H1 (cell line): ENCODE results near the gene METTL9. TPM values are rescaled to one million over a fixed set of nuclear protein-coding genes. Genes with fewer than 3 reads are reported as not detected.

ENCODE experiments used
- CTCF ChIA-PET: fragments of 300-600 bp; sonication (Branson Sonifier 250); formaldehyde crosslinking; loops from one replicate; lab custom pipeline; 2021; ENCODE audit not compliant: partially characterized antibody; lab: Charles Lee
- POLR2A ChIA-PET: fragments of 300-600 bp; sonication (Branson Sonifier 250); formaldehyde crosslinking; loops from one replicate; lab custom pipeline; 2021; ENCODE audit warnings: inconsistent platforms; ENCODE audit not compliant: partially characterized antibody; lab: Charles Lee
- DNase-seq, 2 experiments: peaks; one replicate each; pipeline versions ENCODE4 v3.0.0 to v3.0.0-alpha.2; 2010 to 2022; ENCODE audit warnings: low spot score in 2 of 2, low read depth in 1 of 2, mixed read lengths in 1 of 2
- FAIRE-seq: peaks from 2 replicates; lab custom pipeline; 2011; peaks lifted over from hg19 to GRCh38; lab: Jason Lieb, UNC
- H2AFZ ChIP-seq: 2 replicates; pipeline ENCODE4 v1.8.1; 2012; ENCODE audit warnings: low read length, inconsistent platforms
- H2AK5ac ChIP-seq: 2 replicates; pipeline ENCODE4 v1.6.1; 2013; ENCODE audit warnings: low read depth, low read length
- H2BK120ac ChIP-seq: replicated peaks from 2 replicates; pipeline ENCODE3; 2013; ENCODE audit warnings: low read depth, low read length, inconsistent platforms
- H2BK12ac ChIP-seq: 2 replicates; pipeline ENCODE4 v1.6.1; 2013; ENCODE audit warnings: low read depth, low read length
- H2BK15ac ChIP-seq: 2 replicates; pipeline ENCODE4 v1.6.1; 2013; ENCODE audit warnings: low read length
- H2BK20ac ChIP-seq: 2 replicates; pipeline ENCODE4 v1.6.1; 2013; ENCODE audit warnings: low read length
- H2BK5ac ChIP-seq: 2 replicates; pipeline ENCODE4 v1.6.1; 2013; ENCODE audit warnings: low read depth, low read length
- H3K14ac ChIP-seq: 2 replicates; pipeline ENCODE4 v1.6.1; 2013; ENCODE audit warnings: inconsistent platforms; ENCODE audit not compliant: insufficient read length
- H3K18ac ChIP-seq: 2 replicates; pipeline ENCODE4 v1.6.1; 2013; ENCODE audit warnings: low read length; ENCODE audit errors: extremely low read depth
- H3K23ac ChIP-seq: 2 replicates; pipeline ENCODE4 v1.6.1; 2013; ENCODE audit warnings: inconsistent platforms; ENCODE audit not compliant: insufficient read length
- H3K23me2 ChIP-seq: 2 replicates; pipeline ENCODE4 v1.6.1; 2013; ENCODE audit warnings: low read depth, low read length
- H3K27ac ChIP-seq: 2 replicates; pipeline ENCODE4 v1.6.1; 2011; ENCODE audit warnings: low read depth, low read length, inconsistent platforms
- H3K27me3 ChIP-seq, 4 experiments: replicated peaks in 1 of 4; 1 replicate in 1 of 4; 2 replicates in 3 of 4; pipeline versions ENCODE4 v1.6.1 to v1.8.1; 2011 to 2013; ENCODE audit warnings: low read length in 3 of 4, mild to moderate bottlenecking in 3 of 4, inconsistent platforms in 2 of 4, mixed read lengths in 2 of 4, moderate library complexity in 1 of 4; ENCODE audit not compliant: control insufficient read depth in 3 of 4, insufficient read depth in 3 of 4; ENCODE audit errors: extremely low read depth in 1 of 4
- H3K36me3 ChIP-seq, 4 experiments: 2 replicates each; pipeline versions ENCODE4 v1.6.1 to v1.8.1; 2011 to 2013; ENCODE audit warnings: mild to moderate bottlenecking in 4 of 4, low read length in 3 of 4, moderate library complexity in 2 of 4, control low read depth in 1 of 4, inconsistent platforms in 1 of 4; ENCODE audit not compliant: insufficient read depth in 4 of 4, control insufficient read depth in 2 of 4
- H3K4ac ChIP-seq: replicated peaks from 2 replicates; pipeline ENCODE3; 2013; ENCODE audit warnings: low read length, low read depth, mixed read lengths, inconsistent platforms; ENCODE audit not compliant: insufficient read length
- H3K4me1 ChIP-seq, 4 experiments: replicated peaks in 1 of 4; 1 replicate in 1 of 4; 2 replicates in 3 of 4; pipeline versions ENCODE4 v1.6.1 to v1.8.1; 2011 to 2013; ENCODE audit warnings: low read length in 3 of 4, inconsistent platforms in 2 of 4, mixed read lengths in 1 of 4; ENCODE audit not compliant: insufficient read depth in 4 of 4, control insufficient read depth in 3 of 4
- H3K4me2 ChIP-seq, 2 experiments: 2 replicates each; pipeline versions ENCODE4 v1.6.1 to v1.8.1; 2011 to 2013; ENCODE audit warnings: low read depth in 2 of 2, low read length in 2 of 2, control low read depth in 1 of 2, inconsistent platforms in 1 of 2, mild to moderate bottlenecking in 1 of 2; ENCODE audit not compliant: insufficient read depth in 1 of 2
- H3K4me3 ChIP-seq, 4 experiments: fragments of 200-600, 300-600 bp in 1 of 4; sonication (generic), shearing (Covaris generic), sonication (Bioruptor Twin) in 1 of 4; 2 replicates each; pipeline versions ENCODE4 v1.5.1 to v1.8.1; 2011 to 2016; ENCODE audit warnings: low read length in 4 of 4, low read depth in 3 of 4, control low read depth in 2 of 4, inconsistent platforms in 2 of 4, mild to moderate bottlenecking in 2 of 4, mixed read lengths in 1 of 4, moderate library complexity in 1 of 4; ENCODE audit not compliant: insufficient read depth in 2 of 4; ENCODE audit errors: extremely low read depth in 1 of 4
- H3K56ac ChIP-seq: replicated peaks from 2 replicates; pipeline ENCODE3; 2013; ENCODE audit warnings: low read depth, mild to moderate bottlenecking, mixed read lengths, low read length, inconsistent platforms; ENCODE audit not compliant: insufficient read length
- H3K79me1 ChIP-seq: 2 replicates; pipeline ENCODE4 v1.6.1; 2013; ENCODE audit warnings: low read depth, low read length, control low read depth
- H3K79me2 ChIP-seq, 2 experiments: 2 replicates each; pipeline versions ENCODE4 v1.6.1 to v1.8.1; 2012 to 2013; ENCODE audit warnings: low read length in 2 of 2, mild to moderate bottlenecking in 2 of 2, inconsistent platforms in 1 of 2; ENCODE audit not compliant: insufficient read depth in 2 of 2, control insufficient read depth in 1 of 2
- H3K9ac ChIP-seq, 4 experiments: replicated peaks in 1 of 4; 1 replicate in 1 of 4; 2 replicates in 3 of 4; pipeline versions ENCODE4 v1.6.1 to v1.8.1; 2011 to 2013; ENCODE audit warnings: low read depth in 3 of 4, low read length in 3 of 4, control low read depth in 2 of 4, mild to moderate bottlenecking in 2 of 4, moderate library complexity in 2 of 4, inconsistent platforms in 1 of 4; ENCODE audit errors: extremely low read depth in 1 of 4
- H3K9me3 ChIP-seq, 2 experiments: 2 replicates each; pipeline versions ENCODE4 v1.6.1 to v1.8.1; 2012 to 2013; ENCODE audit warnings: mild to moderate bottlenecking in 2 of 2, moderate library complexity in 2 of 2, control low read depth in 1 of 2, inconsistent platforms in 1 of 2, low read depth in 1 of 2, low read length in 1 of 2, mixed read lengths in 1 of 2; ENCODE audit not compliant: insufficient read depth in 2 of 2
- H4K20me1 ChIP-seq, 2 experiments: replicated peaks in 1 of 2; 2 replicates each; pipeline versions ENCODE3 to v1.8.1; 2011 to 2013; ENCODE audit warnings: inconsistent platforms in 2 of 2, low read length in 2 of 2, mild to moderate bottlenecking in 1 of 2; ENCODE audit not compliant: insufficient read depth in 2 of 2, control insufficient read depth in 1 of 2
- H4K5ac ChIP-seq: 2 replicates; pipeline ENCODE4 v1.6.1; 2013; ENCODE audit warnings: low read length, low read depth, mixed read lengths, inconsistent platforms; ENCODE audit not compliant: insufficient read length
- H4K8ac ChIP-seq: 2 replicates; pipeline ENCODE4 v1.8.0; 2013; ENCODE audit warnings: mild to moderate bottlenecking, moderate library complexity, low read length, inconsistent platforms; ENCODE audit not compliant: insufficient read depth; ENCODE audit errors: extremely low read depth
- H4K91ac ChIP-seq: replicated peaks from 2 replicates; pipeline ENCODE3; 2013; ENCODE audit warnings: low read length, mixed read lengths, inconsistent platforms; ENCODE audit not compliant: insufficient read length
- ASH2L ChIP-seq: fragments of 200-600, 300-600 bp; sonication (generic); IDR thresholded peaks from one replicate; pipeline ENCODE4 v1.7.1; 2017; ENCODE audit warnings: low read length
- BCL11A ChIP-seq, 2 experiments: IDR thresholded peaks; one replicate each; pipeline ENCODE4 v1.6.1; 2011; ENCODE audit warnings: low read depth in 2 of 2, low read length in 2 of 2, mild to moderate bottlenecking in 2 of 2
- CHD1 ChIP-seq: IDR thresholded peaks from 2 replicates; pipeline ENCODE4 v1.6.1; 2012; ENCODE audit warnings: low read depth, low read length, improper control_type of control experiment
- E2F6 ChIP-seq: IDR thresholded peaks from 2 replicates; pipeline ENCODE4 v1.6.1; 2012; ENCODE audit warnings: inconsistent platforms
- EP300 ChIP-seq, 2 experiments: IDR thresholded peaks; 1 replicate in 1 of 2; 2 replicates in 1 of 2; pipeline ENCODE4 v1.6.1; 2011 to 2012; ENCODE audit warnings: low read depth in 2 of 2, low read length in 2 of 2, mild to moderate bottlenecking in 2 of 2, borderline replicate concordance in 1 of 2, inconsistent platforms in 1 of 2, moderate library complexity in 1 of 2
- EZH2 ChIP-seq: fragments of 200-600 bp; sonication (generic); IDR thresholded peaks from 2 replicates; pipeline ENCODE4 v1.7.1; 2012; ENCODE audit warnings: low read depth, mild to moderate bottlenecking, moderate library complexity, low read length, inconsistent platforms; ENCODE audit not compliant: severe bottlenecking
- POLR2AphosphoS5 ChIP-seq: IDR thresholded peaks from 2 replicates; pipeline ENCODE4 v1.6.1; 2011; ENCODE audit warnings: low read depth, low read length
- RBBP5 ChIP-seq: IDR thresholded peaks from 2 replicates; pipeline ENCODE4 v1.7.1; 2012; ENCODE audit warnings: low read depth, mild to moderate bottlenecking, inconsistent platforms, low read length, moderate library complexity, borderline replicate concordance
- SP4 ChIP-seq: IDR thresholded peaks from 2 replicates; pipeline ENCODE4 v1.6.1; 2012; ENCODE audit warnings: low read length, inconsistent platforms
- SRF ChIP-seq: IDR thresholded peaks from 2 replicates; pipeline ENCODE4 v1.6.1; 2011; ENCODE audit warnings: mild to moderate bottlenecking, low read depth, low read length, moderate library complexity
- SUZ12 ChIP-seq: fragments of 200-600 bp; sonication (generic); IDR thresholded peaks from 2 replicates; pipeline ENCODE4 v1.6.1; 2012; ENCODE audit warnings: mild to moderate bottlenecking, inconsistent platforms, low read length, moderate library complexity, mixed read lengths
- USF2 ChIP-seq: IDR thresholded peaks from 2 replicates; pipeline ENCODE4 v1.6.1; 2011; ENCODE audit warnings: low read length, improper control_type of control experiment
- ZNF274 ChIP-seq: IDR thresholded peaks from 2 replicates; pipeline ENCODE4 v1.7.0; 2012; ENCODE audit warnings: low read length, borderline replicate concordance; ENCODE audit errors: extremely low read depth
- WGBS, 2 experiments: shearing (Covaris generic) in 1 of 2; methylation state at CpG; one replicate each; pipeline versions ENCODE4 v1.1.6 to v1.1.7; 2013 to 2015; ENCODE audit warnings: low lambda C conversion rate in 2 of 2, mixed read lengths in 2 of 2, inconsistent platforms in 1 of 2, low coverage in 1 of 2, missing lambda C conversion rate in 1 of 2; ENCODE audit not compliant: insufficient replicate concordance in 2 of 2, insufficient coverage in 1 of 2, insufficient read length in 1 of 2; ENCODE audit errors: extremely low coverage in 1 of 2, missing lambda C conversion rate in 1 of 2; 5-methylcytosine and 5-hydroxymethylcytosine counted together
- polyA plus RNA-seq, 7 experiments: library from polyadenylated mRNA; depleted of rRNA in 3 of 7; stranded (reverse) in 5 of 7; unstranded in 2 of 7; fragments of >200 nt in 5 of 7; fragments of 200-250 nt in 2 of 7; gene quantifications; 1 replicate in 5 of 7; 2 replicates in 1 of 7; 4 replicates in 1 of 7; pipeline versions ENCODE4 v1.2.1 to v1.2.3, GENCODE V29; 2011 to 2013; ENCODE audit warnings: missing spikeins in 2 of 7, mixed read lengths in 2 of 7
- total RNA-seq: library from RNA; stranded (reverse); fragmentation: NEBNext Ultra II Directional; extraction: Animal tissue kit (Norgen Biotek cat#: 25700); gene quantifications from 2 replicates; pipeline ENCODE4 v1.2.1, GENCODE V29; 2021

Gene METTL9
- total and polyA plus RNA-seq, 2 of the 8 experiments (the other 6 are each of a cell fraction or from before 2014, with no cell fraction given), result 45.4 to 112 TPM

- Histone ChIP-seq H2AK5ac (no peak overlapping the region), H4K20me1 (no peaks in the 10 kb centered on the region), H3K4me1 (no peaks in the 10 kb centered on the region), H4K91ac (no peak overlapping the region), H3K56ac (no peak overlapping the region), H3K14ac (no peak overlapping the region), H2BK12ac (no peak overlapping the region), H2AFZ (no peak overlapping the region), H3K79me1 (no peaks in the 10 kb centered on the region; the same call in 1 of the 2 replicates), H3K23ac (no peak overlapping the region), H4K8ac (no peak overlapping the region), H2BK20ac (no peak overlapping the region), H3K23me2 (no peaks in the 10 kb centered on the region; the same call in 1 of the 2 replicates), H2BK15ac (no peak overlapping the region), H3K18ac (no peak overlapping the region), H3K4me3 (no peak overlapping the region), H2BK5ac (no peak overlapping the region), H3K9me3 (peaks cover 0 to 2% of the 10 kb centered on the region in 2 experiments; a peak in 1 of 4 replicates), H3K79me2 (no peaks in the 10 kb centered on the region), H2BK120ac (no peak overlapping the region), H3K27me3 (no peaks in the 10 kb centered on the region), H3K36me3 (peaks cover 0 to 40% (median 22%) of the 10 kb centered on the region in 4 experiments; a peak in 5 of 8 replicates), H3K9ac (no peak overlapping the region), H3K4ac (no peak overlapping the region), H4K5ac (no peak overlapping the region), H3K27ac (no peak overlapping the region), H3K4me2 (no peak overlapping the region)
- no peak for DNase-seq
- WGBS, 2 experiments, result 88% methylated on average over 1 of the region's 1 CpG; no CpG with 5 or more reads in 1 of the 2 experiments
- POLR2A ChIA-PET, result no interaction called here
- CTCF ChIA-PET, result interaction anchor here (1.0 kb wide), 1 partner anchor 10 kb away, joined by 3 read pairs; no protein-coding TSS in a partner anchor
- FAIRE-seq, result no peak
- TF ChIP-seq BCL11A (IDR thresholded peaks at IDR 0.05; ENCODE audit: low read depth in 2 of 2, low read length in 2 of 2), result no peak
- no peak for TF ChIP-seq SRF
- TF ChIP-seq USF2, result no peak
- no peak for TF ChIP-seq SP4
- no peak for TF ChIP-seq RBBP5
- TF ChIP-seq ZNF274, result no peak
- no peak for TF ChIP-seq SUZ12
- TF ChIP-seq EZH2, result no peak
- TF ChIP-seq EP300 (IDR thresholded peaks at IDR 0.05; ENCODE audit: borderline replicate concordance in 1 of 2, low read depth in 2 of 2, low read length in 2 of 2), result no peak
- no peak for TF ChIP-seq E2F6
- no peak for TF ChIP-seq POLR2AphosphoS5
- TF ChIP-seq ASH2L, result no peak
- no peak for TF ChIP-seq CHD1
Measured at GRCh38 chr16:21625026-21625425, 25.6 kb downstream of the METTL9 start.
